HG02970 (cell line): ENCODE measurements around the gene GNAL.
"Not testable (repeated sequence)": the region's sequence is repeated elsewhere in the genome, so short reads cannot be mapped to it uniquely, and the experiment has no call there.

Experiments
- ATAC-seq: cut with Tn5 transposase; IDR thresholded peaks from one replicate; pipeline ENCODE4 v1.9.1; 2021; ENCODE audit warnings: mild to moderate bottlenecking, moderate library complexity, moderate number of reproducible peaks; ENCODE audit not compliant: unreplicated experiment, low FRiP score

Gene GNAL

DNA sequence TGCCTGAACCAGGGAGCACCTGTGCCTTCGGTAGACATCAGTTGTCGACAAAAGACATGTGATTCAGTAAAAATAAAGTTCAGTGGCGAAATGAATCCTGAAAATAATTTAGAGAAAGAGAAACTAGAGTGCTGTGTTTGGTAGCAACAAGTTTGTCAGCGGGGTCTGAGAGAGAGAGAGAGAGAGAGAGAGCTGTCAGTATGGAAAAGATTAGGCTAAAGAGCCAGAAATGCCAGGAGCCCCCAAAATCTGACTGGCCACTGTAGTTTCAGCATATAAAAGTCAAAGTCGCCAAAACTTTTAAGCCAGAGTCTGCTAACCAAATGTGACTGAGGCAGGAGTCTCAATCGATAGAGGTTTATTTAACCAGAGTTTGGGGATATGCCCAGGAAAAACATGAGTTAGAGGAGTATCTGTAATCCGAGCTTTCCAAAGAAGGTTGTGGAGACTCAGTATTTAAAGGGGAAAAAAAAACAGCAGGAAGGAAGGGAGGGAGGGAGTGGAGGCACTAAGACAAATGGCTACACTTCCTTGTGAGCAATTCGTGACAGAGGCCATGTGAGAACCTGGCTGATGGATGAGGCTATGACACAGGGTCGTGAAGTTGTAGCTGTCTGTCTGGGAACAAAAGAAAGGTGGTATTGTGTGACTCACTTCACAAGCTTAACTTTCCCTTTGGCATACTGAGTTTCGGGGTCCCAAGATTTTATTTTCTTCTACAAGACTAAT, 20.5 kb upstream of the GNAL start:
- no peak for ATAC-seq

DNA sequence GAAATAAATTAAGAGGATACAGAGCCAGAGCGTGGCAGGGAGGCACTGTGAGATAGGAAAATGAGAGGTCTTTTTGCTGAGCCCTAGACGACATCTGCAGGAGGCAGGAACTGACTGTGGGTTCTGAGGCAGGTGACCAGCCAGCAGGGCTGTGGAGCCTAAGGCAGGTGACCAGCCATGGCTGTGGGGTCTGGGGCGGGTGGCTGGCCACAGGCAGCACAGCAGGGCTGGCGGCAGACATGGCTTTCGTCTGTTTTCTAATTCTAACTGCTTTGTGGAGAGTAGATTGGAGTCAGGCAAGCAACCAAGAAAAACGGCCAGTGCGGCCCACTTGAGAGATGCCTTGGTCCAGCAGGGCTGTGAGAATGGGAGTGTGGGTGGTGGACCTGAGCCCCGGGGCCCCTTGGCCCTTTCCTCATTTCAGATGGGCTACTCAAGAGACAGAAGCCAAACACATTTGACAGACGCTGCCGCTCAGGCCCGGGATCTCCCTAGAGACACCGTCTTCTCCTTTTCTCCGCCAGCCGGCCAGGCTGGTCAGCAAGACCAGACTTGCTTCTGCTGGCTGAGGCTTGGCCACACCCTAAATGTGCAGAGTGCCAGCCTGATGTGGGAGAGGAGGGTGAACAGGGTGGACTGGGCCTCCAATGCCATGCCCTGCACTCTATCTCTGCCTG, 19.7 kb upstream of the GNAL start:
- no peak for ATAC-seq

GRCh38 chr18:11669948-11670275, 19.2 kb upstream of the GNAL start:
- ATAC-seq: no peak

- ATAC-seq: no peak
These were observed 17.9 kb upstream of the GNAL start for GRCh38 chr18:11671156-11671555.

GRCh38 chr18:11672198-11672597, 16.9 kb upstream of the GNAL start:
- no peak for ATAC-seq

- ATAC-seq: no peak
These were observed 16.1 kb upstream of the GNAL start for GRCh38 chr18:11672846-11673454.

DNA sequence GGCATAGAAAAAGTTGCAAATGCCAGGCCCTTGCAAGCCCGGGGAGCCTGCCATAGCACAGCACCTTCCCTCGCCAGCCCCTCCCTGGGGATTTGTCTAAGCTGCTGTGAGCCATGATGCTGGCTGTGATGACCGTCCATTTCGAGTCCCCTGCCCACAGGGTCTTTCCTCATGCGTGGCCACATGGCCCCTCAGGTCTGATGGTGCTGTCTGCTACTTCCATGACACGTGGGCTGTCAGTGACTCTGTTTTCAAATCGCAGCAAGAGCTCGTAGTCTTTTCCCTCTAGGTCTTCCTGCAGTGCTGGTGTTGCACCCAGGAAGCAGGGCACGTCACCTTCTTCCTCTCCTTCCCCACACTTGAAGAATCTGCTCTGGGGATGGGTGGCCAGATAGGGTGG, 15.5 kb upstream of the GNAL start:
- ATAC-seq: no peak

- ATAC-seq: no peak
These were observed 14.9 kb upstream of the GNAL start for GRCh38 chr18:11674119-11674518.

DNA sequence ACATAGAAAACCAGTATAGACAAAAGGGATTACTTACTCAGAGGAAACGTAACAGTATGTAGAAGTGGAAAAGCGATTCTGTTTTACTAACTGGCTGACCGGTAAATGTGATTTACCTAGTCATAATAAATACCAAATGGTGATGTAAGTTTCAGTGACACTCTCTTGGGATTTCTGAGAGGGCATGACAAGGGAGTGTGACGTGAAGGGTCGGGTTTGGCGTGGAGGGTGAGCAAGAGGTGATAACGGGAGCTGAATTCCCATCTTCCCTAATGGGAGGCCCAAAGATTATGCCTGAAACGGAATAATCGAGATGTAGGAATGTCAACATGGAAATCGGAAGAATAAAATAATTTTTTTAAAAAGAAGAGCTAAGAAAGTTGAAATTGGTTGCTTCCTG, 12.7 kb upstream of the GNAL start:
- no peak for ATAC-seq

DNA sequence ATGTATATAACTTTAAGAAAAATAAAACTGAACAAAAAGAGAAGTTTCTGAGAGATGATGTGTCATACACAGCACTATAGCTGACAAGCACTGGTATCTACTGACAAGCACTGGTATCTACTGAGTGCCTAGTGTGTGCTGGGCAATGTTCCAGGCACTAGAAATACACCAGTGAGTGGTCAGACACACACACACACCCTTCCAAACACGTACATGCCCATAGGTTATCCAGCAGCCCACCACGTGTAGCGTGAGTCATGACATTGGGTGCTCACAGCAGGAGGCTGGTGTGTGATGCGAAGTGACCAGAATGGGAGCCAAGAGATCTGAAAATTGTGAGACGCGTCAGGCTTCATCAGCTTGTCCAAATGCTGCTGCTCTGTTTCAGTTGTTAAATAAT, 12.2 kb upstream of the GNAL start:
- ATAC-seq: no peak

- no peak for ATAC-seq
These were observed 10.9 kb upstream of the GNAL start for GRCh38 chr18:11678211-11678610.

DNA sequence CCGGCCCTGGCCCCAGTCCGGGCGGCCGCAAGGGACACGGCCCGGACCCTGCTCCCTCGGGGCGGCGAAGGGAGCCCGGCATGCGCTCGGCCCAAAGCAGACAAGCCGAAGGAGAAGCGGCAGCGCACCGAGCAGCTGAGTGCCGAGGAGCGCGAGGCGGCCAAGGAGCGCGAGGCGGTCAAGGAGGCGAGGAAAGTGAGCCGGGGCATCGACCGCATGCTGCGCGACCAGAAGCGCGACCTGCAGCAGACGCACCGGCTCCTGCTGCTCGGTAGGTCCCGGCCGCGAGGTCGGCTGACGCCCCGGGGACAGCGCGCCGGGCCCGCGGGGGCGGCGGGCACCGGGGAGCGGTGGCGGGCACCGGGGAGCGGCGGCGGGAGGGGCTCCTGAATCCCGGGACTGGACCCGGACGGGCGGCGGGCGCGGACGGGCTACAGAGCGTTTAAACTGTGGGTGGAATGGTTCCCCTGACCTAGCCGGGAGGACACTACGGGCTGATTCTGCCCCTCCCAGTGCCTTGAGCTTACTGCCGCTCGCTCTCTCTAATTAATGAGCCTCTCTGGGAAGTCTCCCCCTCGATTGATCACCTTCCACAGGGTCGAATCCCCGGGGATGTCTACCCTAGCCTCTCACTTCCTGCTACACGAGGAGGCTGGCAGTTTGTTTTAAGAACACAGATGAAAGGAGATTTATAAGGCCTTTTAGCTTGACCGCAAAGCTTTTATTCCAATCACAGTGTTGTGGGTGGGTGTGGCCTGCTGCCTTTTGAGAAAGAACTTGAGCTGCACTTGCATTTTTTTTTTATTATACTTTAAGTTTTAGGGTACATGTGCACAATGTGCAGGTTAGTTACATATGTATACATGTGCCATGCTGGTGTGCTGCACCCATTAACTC, 853 bp downstream of the GNAL start:
- ATAC-seq: no peak

DNA sequence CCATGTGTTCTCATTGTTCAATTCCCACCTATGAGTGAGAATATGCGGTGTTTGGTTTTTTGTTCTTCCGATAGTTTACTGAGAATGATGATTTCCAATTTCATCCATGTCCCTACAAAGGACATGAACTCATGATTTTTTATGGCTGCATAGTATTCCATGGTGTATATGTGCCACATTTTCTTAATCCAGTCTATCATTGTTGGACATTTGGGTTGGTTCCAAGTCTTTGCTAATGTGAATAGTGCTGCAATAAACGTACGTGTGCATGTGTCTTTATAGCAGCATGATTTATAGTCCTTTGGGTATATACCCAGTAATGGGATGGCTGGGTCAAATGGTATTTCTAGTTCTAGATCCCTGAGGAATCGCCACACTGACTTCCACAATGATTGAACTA, 1.6 kb downstream of the GNAL start:
- ATAC-seq: not testable (repeated sequence)

- no peak for ATAC-seq
These were observed 6.7 kb downstream of the GNAL start for GRCh38 chr18:11695736-11696135.

GRCh38 chr18:11696451-11696850, 7.4 kb downstream of the GNAL start:
- no peak for ATAC-seq

GRCh38 chr18:11700876-11701275, 11.8 kb downstream of the GNAL start:
- ATAC-seq: no peak

DNA sequence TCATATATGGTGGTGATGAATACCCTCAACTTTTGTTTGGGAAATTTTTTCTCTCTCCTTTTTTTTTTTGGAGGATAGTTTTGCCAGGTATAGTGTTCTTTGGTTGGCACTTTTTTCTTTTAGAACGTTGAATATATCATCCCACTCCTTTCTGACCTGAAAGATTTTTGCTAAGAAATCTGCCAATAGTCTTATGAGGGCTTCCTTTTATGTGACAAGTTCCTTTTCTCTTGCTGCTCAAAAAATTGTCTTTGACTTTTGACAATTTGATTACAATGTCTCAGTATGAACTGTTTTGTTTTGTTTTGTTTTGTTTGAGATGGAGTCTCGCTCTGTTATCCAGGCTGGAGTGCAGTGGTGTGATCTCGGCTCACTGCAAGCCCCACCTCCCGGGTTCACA, 21.5 kb downstream of the GNAL start:
- no peak for ATAC-seq

DNA sequence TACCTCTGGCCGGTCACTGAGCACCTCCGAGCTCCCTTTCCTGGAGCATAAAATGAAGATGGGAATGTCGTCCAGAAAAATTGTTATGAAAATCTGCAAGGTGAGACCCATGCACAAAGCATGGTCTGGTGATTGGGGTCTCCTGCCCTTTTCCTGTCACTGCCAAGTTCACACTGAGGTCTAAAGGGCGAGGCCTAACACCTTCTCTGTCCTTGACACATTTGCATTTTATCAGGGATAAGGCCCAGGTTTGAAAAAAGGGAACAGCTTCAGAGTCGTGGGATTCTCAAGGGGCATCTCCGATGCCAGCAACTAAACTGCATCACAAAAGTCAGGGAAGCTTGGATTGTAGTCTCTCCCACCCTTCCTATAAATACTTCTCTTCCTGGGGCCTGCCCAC, 24.7 kb downstream of the GNAL start:
- ATAC-seq: no peak

DNA sequence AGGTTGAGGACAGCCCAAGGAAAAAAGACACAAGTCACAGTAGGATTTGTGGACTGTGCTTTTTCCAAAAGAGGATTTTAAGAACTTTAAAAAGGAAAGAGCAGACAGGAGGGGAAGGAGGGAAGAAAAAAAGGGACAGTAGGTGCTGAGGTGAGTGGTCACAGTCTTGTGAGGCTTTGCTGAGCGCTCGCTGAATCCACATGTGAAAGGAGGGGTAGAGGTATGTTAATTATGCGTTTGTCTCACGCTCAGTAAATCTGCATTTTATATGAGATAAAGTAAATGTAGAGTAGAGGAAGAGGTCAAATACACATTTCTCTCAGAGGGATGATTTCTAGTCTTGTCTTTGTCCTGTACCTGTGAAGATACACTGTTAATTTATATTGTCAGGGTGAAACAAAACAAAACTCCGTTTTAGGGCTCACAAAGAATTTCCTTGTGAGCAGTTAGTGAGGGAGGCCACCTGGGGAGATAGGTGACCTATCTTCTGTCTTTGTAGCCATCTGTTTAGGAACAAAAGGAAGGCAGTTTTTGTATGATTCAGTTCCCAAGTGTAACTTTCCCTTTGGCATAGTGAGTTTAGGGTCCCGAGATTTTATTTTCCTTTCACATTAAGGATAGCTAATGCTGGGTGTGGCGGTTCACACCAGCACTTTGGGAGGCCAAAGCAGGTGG, 25.3 kb downstream of the GNAL start:
- ATAC-seq: no peak

GRCh38 chr18:11716767-11717315, 27.8 kb downstream of the GNAL start:
- not testable (repeated sequence) for ATAC-seq
